GM12878 (cell line): ENCODE measurements around the gene ELOF1. TPM values are rescaled to one million over a fixed set of nuclear protein-coding genes. Genes with fewer than 3 reads are reported as not detected.

Experiments used
- BCL11A ChIP-seq: IDR thresholded peaks from 2 replicates; pipeline ENCODE4 v1.6.1; 2011; ENCODE audit warnings: low read depth, low read length
- BHLHE40 ChIP-seq, 2 experiments: fragments of 450-650 bp in 1 of 2; IDR thresholded peaks; 2 replicates each; pipeline ENCODE4 v1.6.1; 2011 to 2017; ENCODE audit warnings: low read depth in 2 of 2, borderline replicate concordance in 1 of 2, improper control_type of control experiment in 1 of 2, low read length in 1 of 2, mild to moderate bottlenecking in 1 of 2
- BRCA1 ChIP-seq: IDR thresholded peaks from 2 replicates; pipeline ENCODE4 v1.6.1; 2011; ENCODE audit warnings: low read depth, low read length, improper control_type of control experiment
- CBFB ChIP-seq: IDR thresholded peaks from 2 replicates; pipeline ENCODE4 v1.6.1; 2016; ENCODE audit warnings: antibody characterized with exemption, low read depth
- E2F8 ChIP-seq: fragments of 450-650 bp; IDR thresholded peaks from 2 replicates; pipeline ENCODE4 v1.6.1; 2018; ENCODE audit warnings: mild to moderate bottlenecking, low read depth, moderate library complexity; ENCODE audit not compliant: partially characterized antibody
- EZH2 ChIP-seq: IDR thresholded peaks from 2 replicates; pipeline ENCODE4 v1.6.1; 2012; ENCODE audit warnings: low read depth, mild to moderate bottlenecking, control low read depth, inconsistent platforms, low read length, borderline replicate concordance; ENCODE audit not compliant: control insufficient read depth
- HDAC6 ChIP-seq: fragments of 200-600 bp; sonication (generic); IDR thresholded peaks from one replicate; pipeline ENCODE4 v1.8.0; 2017; ENCODE audit warnings: antibody characterized with exemption; ENCODE audit not compliant: unreplicated experiment
- IKZF1 ChIP-seq: fragments of 450-650 bp; conservative IDR thresholded peaks from 2 replicates; pipeline ENCODE4 v1.6.1; 2017; ENCODE audit warnings: antibody characterized with exemption, mild to moderate bottlenecking
- JUNB ChIP-seq: IDR thresholded peaks from 2 replicates; pipeline ENCODE4 v1.6.1; 2016; ENCODE audit warnings: antibody characterized with exemption, mild to moderate bottlenecking
- NFIC ChIP-seq: IDR thresholded peaks from 2 replicates; pipeline ENCODE4 v1.6.1; 2012; ENCODE audit warnings: low read depth, mild to moderate bottlenecking, inconsistent platforms, low read length, moderate library complexity
- PBX3 ChIP-seq: IDR thresholded peaks from 2 replicates; pipeline ENCODE4 v1.6.1; 2011; ENCODE audit warnings: mild to moderate bottlenecking, low read depth, low read length, moderate library complexity; ENCODE audit not compliant: insufficient replicate concordance
- PKNOX1 ChIP-seq: fragments of 450-650 bp; IDR thresholded peaks from 2 replicates; pipeline ENCODE4 v1.6.1; 2016; ENCODE audit warnings: mild to moderate bottlenecking
- POLR2A ChIP-seq: IDR thresholded peaks from 2 replicates; pipeline ENCODE4 v1.6.1; 2011; ENCODE audit warnings: low read depth, mild to moderate bottlenecking, low read length
- POU2F2 ChIP-seq: IDR thresholded peaks from 3 replicates; pipeline ENCODE4 v1.6.1; 2011; ENCODE audit warnings: low read depth, mild to moderate bottlenecking, low read length, borderline replicate concordance
- RCOR1 ChIP-seq: conservative IDR thresholded peaks from 2 replicates; pipeline ENCODE4 v1.6.1; 2012; ENCODE audit warnings: low read depth, low read length, improper control_type of control experiment
- RELA ChIP-seq: fragments of 450-650 bp; IDR thresholded peaks from 2 replicates; pipeline ENCODE4 v1.8.0; 2014; ENCODE audit warnings: borderline replicate concordance; ENCODE audit not compliant: partially characterized antibody
- SMAD5 ChIP-seq: IDR thresholded peaks from 2 replicates; pipeline ENCODE4 v1.6.1; 2016; ENCODE audit warnings: antibody characterized with exemption, low read depth
- SUPT20H ChIP-seq: IDR thresholded peaks from 2 replicates; pipeline ENCODE4 v1.6.1; 2011; ENCODE audit warnings: low read depth, mild to moderate bottlenecking, low read length, moderate library complexity, borderline replicate concordance; ENCODE audit not compliant: control insufficient read depth
- TARDBP ChIP-seq: IDR thresholded peaks from 2 replicates; pipeline ENCODE4 v1.6.1; 2016; ENCODE audit warnings: borderline replicate concordance
- TBL1XR1 ChIP-seq: IDR thresholded peaks from 2 replicates; pipeline ENCODE4 v1.6.1; 2012; ENCODE audit warnings: low read depth, low read length, improper control_type of control experiment
- TCF3 ChIP-seq: IDR thresholded peaks from 2 replicates; pipeline ENCODE4 v1.6.1; 2012; ENCODE audit warnings: low read depth, mild to moderate bottlenecking, low read length, borderline replicate concordance; ENCODE audit not compliant: insufficient read depth
- YY1 ChIP-seq: IDR thresholded peaks from 2 replicates; pipeline ENCODE4 v1.6.1; 2011; ENCODE audit warnings: low read depth, mild to moderate bottlenecking, low read length
- ZNF217 ChIP-seq: fragments of 450-650 bp; IDR thresholded peaks from 2 replicates; pipeline ENCODE4 v1.6.1; 2017; ENCODE audit warnings: antibody characterized with exemption, mild to moderate bottlenecking
- ZNF274 ChIP-seq: IDR thresholded peaks from one replicate; pipeline ENCODE4 v1.8.0; 2011; ENCODE audit not compliant: insufficient read length, insufficient read depth
- ZNF384 ChIP-seq: IDR thresholded peaks from 2 replicates; pipeline ENCODE4 v1.6.1; 2012; ENCODE audit warnings: low read depth, mild to moderate bottlenecking, low read length, improper control_type of control experiment, borderline replicate concordance
- polyA plus RNA-seq, 11 experiments: library from polyadenylated mRNA; depleted of rRNA in 4 of 11; unstranded in 6 of 11; stranded (reverse) in 5 of 11; fragments of >200 nt; fragmentation: Nextera tagmentation in 4 of 11; fragmentation: Illumina TruSeq in 1 of 11; extraction: Ambion mirVana in 4 of 11; extraction: Trizol in 1 of 11; gene quantifications; 1 replicate in 1 of 11; 2 replicates in 10 of 11; pipeline versions ENCODE4 v1.2.1 to v1.2.3, GENCODE V29; 2011 to 2016; ENCODE audit warnings: inconsistent platforms in 2 of 11, missing spikeins in 2 of 11, low read depth in 1 of 11
- total RNA-seq, 4 experiments: library from RNA; depleted of rRNA in 3 of 4; stranded (reverse); fragments of >200 nt in 3 of 4; fragmentation: Illumina TruSeq in 1 of 4; extraction: Trizol in 1 of 4; gene quantifications; 2 replicates each; pipeline versions ENCODE4 v1.2.1 to v1.2.3, GENCODE V29; 2013 to 2021
- TF ChIP-seq, protein P1 (sequence below): IDR thresholded peaks from 2 replicates; pipeline ENCODE4 v1.6.1; 2012; ENCODE audit warnings: low read depth, low read length, improper control_type of control experiment
- TF ChIP-seq, protein P2 (sequence below): fragments of 450-650 bp; IDR thresholded peaks from 2 replicates; pipeline ENCODE4 v1.6.1; 2016; ENCODE audit warnings: mild to moderate bottlenecking

The ELOF1 gene
- total and polyA plus RNA-seq, 10 of the 15 experiments (the other 5 are each of a cell fraction or from before 2014, with no cell fraction given): 11.7 to 124 (median 92.9) TPM

DNA sequence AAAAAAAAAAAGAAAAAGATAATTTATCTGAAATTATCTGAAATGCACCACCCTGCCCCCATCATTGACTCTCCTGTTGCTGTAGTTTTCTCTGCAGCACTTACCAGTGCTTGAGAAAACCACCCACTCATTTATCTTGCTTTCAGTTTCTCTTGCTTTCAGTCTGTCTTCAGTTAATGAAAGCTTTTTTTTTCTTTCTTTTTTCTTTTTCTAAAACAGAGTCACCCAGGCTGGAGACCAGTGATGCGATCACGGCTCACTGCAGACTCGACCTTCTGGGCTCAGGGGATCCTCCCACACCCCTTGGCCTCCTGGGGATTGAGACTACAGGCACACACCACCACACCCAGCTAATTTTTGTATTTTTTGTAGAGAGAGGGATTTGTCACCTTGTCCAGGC lies 22.7 kb upstream of the ELOF1 start (continued):
- TF ChIP-seq PKNOX1 (peak; percentile 77; the same call in 1 of the 2 replicates), TCF3 (no peak), SMAD5 (no peak), ZNF217 (no peak), NFIC (peak; percentile 59; the same call in 1 of the 2 replicates), PBX3 (no peak), JUNB (no peak), TBL1XR1 (0 out of 2 replicates have a peak, but pooled peaks have one; percentile 31), EZH2 (no peak), IKZF1 (peak; percentile 62), BHLHE40 (IDR thresholded peaks at IDR 0.05; ENCODE audit: borderline replicate concordance in 1 of 2, low read depth in 2 of 2, low read length in 1 of 2) (peak; percentile 43 to 46; a peak in 3 of 4 replicates), ZNF274 (no peak), CBFB (no peak), ZNF384 (peak; percentile 90), RELA (no peak), E2F8 (peak; percentile 20), HDAC6 (no peak), RCOR1 (no peak), YY1 (no peak), BRCA1 (no peak), POU2F2 (peak; percentile 50; the same call in 1 of the 3 replicates), SUPT20H (no peak), POLR2A (no peak), BCL11A (peak; percentile 58), TARDBP (no peak)
- TF ChIP-seq, protein P1, sequence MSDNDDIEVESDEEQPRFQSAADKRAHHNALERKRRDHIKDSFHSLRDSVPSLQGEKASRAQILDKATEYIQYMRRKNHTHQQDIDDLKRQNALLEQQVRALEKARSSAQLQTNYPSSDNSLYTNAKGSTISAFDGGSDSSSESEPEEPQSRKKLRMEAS: no peak
- TF ChIP-seq, protein P2, sequence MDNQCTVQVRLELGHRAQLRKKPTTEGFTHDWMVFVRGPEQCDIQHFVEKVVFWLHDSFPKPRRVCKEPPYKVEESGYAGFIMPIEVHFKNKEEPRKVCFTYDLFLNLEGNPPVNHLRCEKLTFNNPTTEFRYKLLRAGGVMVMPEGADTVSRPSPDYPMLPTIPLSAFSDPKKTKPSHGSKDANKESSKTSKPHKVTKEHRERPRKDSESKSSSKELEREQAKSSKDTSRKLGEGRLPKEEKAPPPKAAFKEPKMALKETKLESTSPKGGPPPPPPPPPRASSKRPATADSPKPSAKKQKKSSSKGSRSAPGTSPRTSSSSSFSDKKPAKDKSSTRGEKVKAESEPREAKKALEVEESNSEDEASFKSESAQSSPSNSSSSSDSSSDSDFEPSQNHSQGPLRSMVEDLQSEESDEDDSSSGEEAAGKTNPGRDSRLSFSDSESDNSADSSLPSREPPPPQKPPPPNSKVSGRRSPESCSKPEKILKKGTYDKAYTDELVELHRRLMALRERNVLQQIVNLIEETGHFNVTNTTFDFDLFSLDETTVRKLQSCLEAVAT: peak; percentile 79
